Esophagus muscularis mucosa (tissue), 4 donors: ENCODE measurements around the gene THAP12. TPM values are rescaled to one million over a fixed set of nuclear protein-coding genes. Genes with fewer than 3 reads are reported as not detected.

Experiments used
- DNase-seq: peaks from one replicate; pipeline ENCODE4 v3.0.0-alpha.2; 2017; ENCODE audit errors: extremely low spot score
- H3K27ac ChIP-seq, 4 donors: fragments of 200-600 bp; sonication (generic); replicated peaks in 1 of 4; 1 replicate in 3 of 4; 2 replicates in 1 of 4; pipeline ENCODE4 v1.5.1; 2016 to 2019; ENCODE audit warnings: mild to moderate bottlenecking in 1 of 4
- H3K27me3 ChIP-seq, 4 donors: fragments of 200-600 bp; sonication (generic); one replicate each; pipeline versions ENCODE4 v1.5.1 to v1.6.0; 2016 to 2019
- H3K36me3 ChIP-seq, 4 donors: fragments of 200-600 bp; sonication (generic); one replicate each; pipeline ENCODE4 v1.5.1; 2016 to 2019
- H3K4me1 ChIP-seq, 4 donors: fragments of 200-600 bp; sonication (generic); one replicate each; pipeline ENCODE4 v1.5.1; 2016 to 2019
- H3K4me3 ChIP-seq, 4 donors: fragments of 200-600 bp; sonication (generic); 1 replicate in 2 of 4; 2 replicates in 2 of 4; pipeline ENCODE4 v1.5.1; 2016 to 2019; ENCODE audit warnings: mild to moderate bottlenecking in 4 of 4, moderate library complexity in 1 of 4
- H3K9me3 ChIP-seq, 4 donors: fragments of 200-600 bp; sonication (generic); 1 replicate in 3 of 4; 2 replicates in 1 of 4; pipeline ENCODE4 v1.5.1; 2016 to 2019
- CTCF ChIP-seq, 3 experiments: fragments of 200-600 bp in 2 of 3; fragments of 450-650 bp in 1 of 3; sonication (generic) in 2 of 3; IDR thresholded peaks; one replicate each; pipeline ENCODE4 v1.5.1; 2017 to 2019; ENCODE audit warnings: antibody characterized with exemption in 3 of 3, mild to moderate bottlenecking in 2 of 3, moderate library complexity in 1 of 3
- EP300 ChIP-seq: sonication (generic); formaldehyde crosslinking; IDR thresholded peaks from one replicate; pipeline ENCODE4 v1.6.1; 2017; ENCODE audit warnings: antibody characterized with exemption
- POLR2A ChIP-seq: fragments of 450-650 bp; IDR thresholded peaks from one replicate; pipeline ENCODE4 v1.6.1; 2017; ENCODE audit warnings: antibody characterized with exemption, moderate library complexity, mild to moderate bottlenecking, low read depth
- POLR2AphosphoS5 ChIP-seq, 2 donors: sonication (generic); formaldehyde crosslinking; IDR thresholded peaks; one replicate each; pipeline ENCODE4 v1.6.1; 2017; ENCODE audit warnings: antibody characterized with exemption in 2 of 2
- WGBS: methylation state at CpG from one replicate; pipeline ENCODE4 v1.1.5; 2018; 5-methylcytosine and 5-hydroxymethylcytosine counted together
- intact Hi-C: fragments of 100-400 bp; cut with DNase I; formaldehyde crosslinking; loops from one replicate; pipeline ENCODE4 v1.15.1; 2023
- total RNA-seq, 4 donors: library from RNA; depleted of rRNA; stranded (reverse); fragments of >200 nt; gene quantifications; one replicate each; pipeline versions ENCODE4 v1.1.0 to v1.2.1, GENCODE V29; 2016

The THAP12 gene
- total RNA-seq, 4 donors from 2014 or later = 20.7 to 28.8 (median 27.0) TPM

DNA sequence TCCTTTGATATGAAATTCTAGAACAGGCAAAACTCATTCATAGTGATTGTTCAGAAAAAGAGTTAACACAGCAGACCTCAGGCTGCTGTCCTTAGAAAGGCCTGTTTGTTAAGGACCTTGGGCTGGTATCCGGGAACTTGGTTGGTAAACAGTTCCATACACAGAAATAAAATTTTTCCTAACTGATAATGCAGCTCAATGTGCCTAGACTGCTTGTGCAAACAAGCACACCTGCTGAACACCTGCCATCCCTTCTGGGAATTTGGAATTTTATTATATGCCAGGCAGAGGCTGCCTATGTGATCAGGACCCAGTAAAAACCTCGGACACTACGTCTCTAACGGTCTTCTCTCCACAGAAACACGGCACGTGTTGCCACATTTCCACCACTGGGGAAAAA is 11.5 kb downstream of the THAP12 start:
- no peak for DNase-seq
- H3K4me1 ChIP-seq = peaks cover 8 to 46% (median 32%) of the 10 kb centered on the region in 4 donors
- no peak overlapping the region for H3K27ac ChIP-seq
- no peak overlapping the region for H3K4me3 ChIP-seq
- intact Hi-C loops = no loop called here
- H3K36me3 ChIP-seq = peaks cover 0 to 7% (median 2%) of the 10 kb centered on the region in 4 donors
- WGBS = 93% methylated on average over 6 of the region's 6 CpGs
- TF ChIP-seq EP300 (no peak), POLR2A (no peak), CTCF (IDR thresholded peaks at IDR 0.05) (no peak), POLR2AphosphoS5 (IDR thresholded peaks at IDR 0.05) (no peak)
- no peaks in the 10 kb centered on the region for H3K27me3 ChIP-seq
- H3K9me3 ChIP-seq = no peaks in the 10 kb centered on the region

DNA sequence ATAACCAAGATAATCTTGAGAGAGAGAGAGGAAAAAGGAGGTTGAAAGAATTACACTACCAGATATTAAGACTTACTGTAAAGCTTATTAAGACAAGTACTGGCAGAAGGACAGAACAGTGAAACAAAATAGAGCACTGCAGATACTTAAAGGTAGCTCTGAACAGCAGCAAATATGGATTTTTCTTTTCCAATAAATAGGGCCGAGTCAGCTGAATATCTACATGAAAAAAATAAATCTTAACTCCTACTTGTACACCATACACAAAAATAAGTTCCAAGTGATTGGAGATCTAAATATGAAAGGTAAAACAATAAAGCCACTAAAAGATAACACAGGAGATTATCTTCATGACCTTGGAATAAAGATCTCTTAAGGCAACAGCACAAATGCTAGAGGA is 12.4 kb downstream of the THAP12 start:
- no peak overlapping the region for H3K27ac ChIP-seq
- H3K4me1 ChIP-seq = peaks cover 8 to 45% (median 31%) of the 10 kb centered on the region in 4 donors
- H3K36me3 ChIP-seq = peaks cover 0 to 7% (median 2%) of the 10 kb centered on the region in 4 donors
- no peaks in the 10 kb centered on the region for H3K9me3 ChIP-seq
- no peak overlapping the region for H3K4me3 ChIP-seq
- intact Hi-C loops = no loop called here
- H3K27me3 ChIP-seq = no peaks in the 10 kb centered on the region
- no peak for DNase-seq
- 68% methylated on average over 1 of the region's 1 CpG for WGBS
- TF ChIP-seq POLR2AphosphoS5 (IDR thresholded peaks at IDR 0.05) = no peak
- TF ChIP-seq POLR2A = no peak
- TF ChIP-seq EP300 = no peak
- TF ChIP-seq CTCF (IDR thresholded peaks at IDR 0.05) = no peak

- no peak for DNase-seq
- no peak overlapping the region for H3K4me3 ChIP-seq
- no peak overlapping the region for H3K27ac ChIP-seq
- peaks cover 5 to 44% (median 27%) of the 10 kb centered on the region in 4 donors for H3K4me1 ChIP-seq
- H3K36me3 ChIP-seq = peaks cover 0 to 11% (median 3%) of the 10 kb centered on the region in 4 donors
- WGBS = 94% methylated on average over 16 of the region's 16 CpGs
- H3K9me3 ChIP-seq = no peaks in the 10 kb centered on the region
- intact Hi-C loops = no loop called here
- no peak for TF ChIP-seq POLR2AphosphoS5 (IDR thresholded peaks at IDR 0.05)
- TF ChIP-seq EP300 = no peak
- TF ChIP-seq CTCF (IDR thresholded peaks at IDR 0.05) = no peak
- no peak for TF ChIP-seq POLR2A
- H3K27me3 ChIP-seq = no peaks in the 10 kb centered on the region
Observed at GRCh38 chr11:76365038-76365679, 15.8 kb downstream of the THAP12 start.

DNA sequence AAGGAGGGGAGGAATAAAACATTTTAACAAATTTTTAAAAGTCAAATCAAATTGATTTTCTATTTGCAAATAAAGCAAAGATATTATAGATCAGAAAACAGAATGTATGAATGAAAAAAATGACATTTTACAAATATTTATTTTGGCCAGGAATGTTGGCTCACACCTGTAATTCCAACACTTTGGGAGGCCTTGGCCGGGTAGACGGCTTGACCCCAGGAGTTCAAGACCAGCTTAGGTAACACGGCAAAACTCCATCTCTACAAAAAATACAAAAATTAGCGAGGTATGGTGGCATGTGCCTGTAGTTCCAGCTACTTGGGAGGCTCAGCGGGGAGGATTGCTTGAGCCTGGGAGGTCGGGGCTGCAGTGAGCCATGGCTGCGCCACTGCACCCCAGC is 18.2 kb downstream of the THAP12 start:
- TF ChIP-seq POLR2A (no peak), POLR2AphosphoS5 (IDR thresholded peaks at IDR 0.05) (no peak), CTCF (IDR thresholded peaks at IDR 0.05) (no peak)

GRCh38 chr11:76361776-76362175 is 19.2 kb downstream of the THAP12 start:
- Histone ChIP-seq H3K9me3 (no peaks in the 10 kb centered on the region), H3K36me3 (peaks cover 4 to 28% (median 16%) of the 10 kb centered on the region in 4 donors), H3K4me3 (no peak overlapping the region), H3K4me1 (peaks cover 0 to 22% (median 16%) of the 10 kb centered on the region in 4 donors), H3K27me3 (no peaks in the 10 kb centered on the region), H3K27ac (no peak overlapping the region)
- TF ChIP-seq POLR2AphosphoS5 (IDR thresholded peaks at IDR 0.05) = no peak
- no peak for TF ChIP-seq EP300
- TF ChIP-seq POLR2A = no peak
- no peak for TF ChIP-seq CTCF (IDR thresholded peaks at IDR 0.05)
- 66% methylated on average over 2 of the region's 2 CpGs for WGBS
- DNase-seq = no peak
- intact Hi-C loops = no loop called here

More for the DNA sequence above, 18.2 kb downstream of the THAP12 start:
- no peaks in the 10 kb centered on the region for H3K27me3 ChIP-seq
- DNase-seq = no peak
- H3K4me1 ChIP-seq = peaks cover 0 to 28% (median 23%) of the 10 kb centered on the region in 4 donors
- intact Hi-C loops = no loop called here
- H3K9me3 ChIP-seq = no peaks in the 10 kb centered on the region
- WGBS = 90% methylated on average over 7 of the region's 7 CpGs
- no peak overlapping the region for H3K4me3 ChIP-seq
- H3K27ac ChIP-seq = no peak overlapping the region
- peaks cover 4 to 25% (median 14%) of the 10 kb centered on the region in 4 donors for H3K36me3 ChIP-seq
